HCT116 (cell line): ENCODE data around the gene TWIST2. TPM values are rescaled to one million over a fixed set of nuclear protein-coding genes. Genes with fewer than 3 reads are reported as not detected.

Experiments used
- ATAC-seq: fragments of 200-7000 bp; cut with Tn5 transposase; 2 replicates; pipeline ENCODE4 v1.9.1; 2020; ENCODE audit warnings: mild to moderate bottlenecking, moderate library complexity
- BruUV-seq: library from RNA; stranded (reverse); fragments of 400-500 nt; replicated peaks from 2 replicates; lab custom pipeline; 2021; lab: Mats Ljungman, UMichigan
- CTCF ChIA-PET: fragments of 300-600 bp; sonication (Branson Sonifier 250); formaldehyde crosslinking; loops from one replicate; lab custom pipeline; 2021; ENCODE audit warnings: antibody characterized with exemption; lab: Charles Lee
- POLR2A ChIA-PET: fragments of 300-600, 350-600 bp; sonication (Branson Sonifier 250); formaldehyde crosslinking; loops from one replicate; lab custom pipeline; 2021; ENCODE audit warnings: antibody characterized with exemption; lab: Charles Lee
- RAD21 ChIA-PET, 2 experiments: fragments of 300-600 bp; sonication (Branson Sonifier 250); formaldehyde crosslinking; loops; one replicate each; lab custom pipeline; 2023; ENCODE audit warnings: low total read pairs in 2 of 2; ENCODE audit not compliant: uncharacterized antibody in 2 of 2, unreplicated experiment in 2 of 2, low non-redundant PET in 1 of 2; lab: Charles Lee
- DNase-seq: peaks from one replicate; pipeline ENCODE4 v3.0.0-alpha.2; 2010; ENCODE audit warnings: low read depth, low spot score
- H2AFZ ChIP-seq: fragments of 200-600 bp; shearing (Covaris generic), sonication (generic); 2 replicates; pipeline ENCODE4 v1.6.1; 2017; ENCODE audit warnings: low read depth, mixed run types, mixed read lengths, antibody characterized with exemption, low read length; ENCODE audit not compliant: poor library complexity, severe bottlenecking
- H3K27ac ChIP-seq: 2 replicates; pipeline ENCODE4 v1.5.1; 2012; ENCODE audit warnings: low read depth, low read length
- H3K27me3 ChIP-seq: fragments of 200-600 bp; sonication (generic); 2 replicates; pipeline ENCODE4 v1.6.1; 2016; ENCODE audit warnings: mixed run types, low read length, mixed read lengths; ENCODE audit not compliant: insufficient read depth
- H3K36me3 ChIP-seq, 2 experiments: fragments of 200-500 bp in 1 of 2; fragments of 200-600 bp in 1 of 2; sonication (Bioruptor generic) in 1 of 2; sonication (generic) in 1 of 2; 2 replicates each; pipeline versions ENCODE4 v1.5.1 to v1.6.1; 2014 to 2016; ENCODE audit warnings: low read length in 2 of 2, inconsistent platforms in 1 of 2, mixed read lengths in 1 of 2, mixed run types in 1 of 2; ENCODE audit not compliant: insufficient read depth in 2 of 2, control insufficient read depth in 1 of 2
- H3K4me1 ChIP-seq, 2 experiments: fragments of 200-600 bp in 1 of 2; sonication (generic) in 1 of 2; 2 replicates each; pipeline versions ENCODE4 v1.5.1 to v1.6.1; 2012 to 2017; ENCODE audit warnings: low read length in 2 of 2, inconsistent platforms in 1 of 2, mild to moderate bottlenecking in 1 of 2, mixed read lengths in 1 of 2, mixed run types in 1 of 2, moderate library complexity in 1 of 2; ENCODE audit not compliant: insufficient read depth in 2 of 2, control insufficient read depth in 1 of 2
- H3K4me2 ChIP-seq: fragments of 200-600 bp; sonication (generic); 2 replicates; pipeline ENCODE4 v1.6.1; 2017; ENCODE audit warnings: mixed run types, low read length, mixed read lengths
- H3K4me3 ChIP-seq, 2 experiments: fragments of 200-600 bp in 1 of 2; sonication (generic) in 1 of 2; replicated peaks in 1 of 2; 2 replicates each; pipeline ENCODE4 v1.5.1; 2011 to 2016; ENCODE audit warnings: low read length in 2 of 2, control low read depth in 1 of 2, low read depth in 1 of 2, mild to moderate bottlenecking in 1 of 2, mixed read lengths in 1 of 2, mixed run types in 1 of 2
- H3K79me2 ChIP-seq: fragments of 200-600 bp; sonication (generic); 2 replicates; pipeline ENCODE4 v1.6.1; 2017; ENCODE audit warnings: mild to moderate bottlenecking, mixed run types, low read length, moderate library complexity, mixed read lengths; ENCODE audit not compliant: insufficient read depth
- H3K9ac ChIP-seq: fragments of 200-600 bp; sonication (generic); 2 replicates; pipeline ENCODE4 v1.6.1; 2016; ENCODE audit warnings: low read length, mixed read lengths
- H3K9me2 ChIP-seq: fragments of 200-600 bp; sonication (generic), shearing (Covaris generic); 2 replicates; pipeline ENCODE4 v1.6.1; 2017; ENCODE audit warnings: mixed run types, mild to moderate bottlenecking, moderate library complexity; ENCODE audit not compliant: insufficient read depth
- H3K9me3 ChIP-seq, 2 experiments: fragments of 200-500 bp in 1 of 2; fragments of 200-600 bp in 1 of 2; sonication (Bioruptor generic) in 1 of 2; sonication (generic) in 1 of 2; 2 replicates each; pipeline ENCODE4 v1.6.1; 2014 to 2017; ENCODE audit warnings: low read length in 2 of 2, mixed read lengths in 2 of 2, inconsistent platforms in 1 of 2, low read depth in 1 of 2, mild to moderate bottlenecking in 1 of 2, mixed run types in 1 of 2, moderate library complexity in 1 of 2; ENCODE audit not compliant: control insufficient read depth in 1 of 2, insufficient read depth in 1 of 2
- H4K20me1 ChIP-seq: fragments of 200-600 bp; sonication (generic), shearing (Covaris generic); 2 replicates; pipeline ENCODE4 v1.6.1; 2017; ENCODE audit warnings: mixed run types, mild to moderate bottlenecking, moderate library complexity; ENCODE audit not compliant: insufficient read depth
- CEBPB ChIP-seq: IDR thresholded peaks from 2 replicates; pipeline ENCODE4 v1.6.1; 2012; ENCODE audit warnings: low read depth
- EGR1 ChIP-seq: IDR thresholded peaks from 2 replicates; pipeline ENCODE4 v1.6.1; 2012; ENCODE audit warnings: low read depth
- EZH2 ChIP-seq: fragments of 200-600 bp; sonication (generic); IDR thresholded peaks from 2 replicates; pipeline ENCODE4 v1.6.1; 2017; ENCODE audit warnings: antibody characterized with exemption, mixed run types
- EZH2phosphoT487 ChIP-seq: fragments of 200-600 bp; IDR thresholded peaks from 2 replicates; pipeline ENCODE4 v1.6.1; 2018; ENCODE audit warnings: antibody characterized with exemption, borderline replicate concordance
- FOSL1 ChIP-seq: IDR thresholded peaks from 2 replicates; pipeline ENCODE4 v1.6.1; 2012; ENCODE audit warnings: low read depth
- JUND ChIP-seq: IDR thresholded peaks from 2 replicates; pipeline ENCODE4 v1.6.1; 2012
- MAX ChIP-seq: IDR thresholded peaks from 2 replicates; pipeline ENCODE4 v1.6.1; 2012
- POLR2AphosphoS5 ChIP-seq: IDR thresholded peaks from 2 replicates; pipeline ENCODE4 v1.6.1; 2011; ENCODE audit warnings: mild to moderate bottlenecking, low read depth, low read length, moderate library complexity
- intact Hi-C: fragments of 100-400 bp; cut with micrococcal nuclease; formaldehyde crosslinking; loops from 2 replicates; pipeline ENCODE4 v1.10.0; 2022
- total RNA-seq: library from RNA; stranded (reverse); gene quantifications from one replicate; pipeline ENCODE4 v1.2.1, GENCODE V29; 2021; ENCODE audit not compliant: unreplicated experiment
- TF ChIP-seq, protein P1 (sequence below): IDR thresholded peaks from 2 replicates; pipeline ENCODE4 v1.6.1; 2012; ENCODE audit warnings: low read depth
- TF ChIP-seq, protein P2 (sequence below): IDR thresholded peaks from 2 replicates; pipeline ENCODE4 v1.6.1; 2012

Gene TWIST2
- total RNA-seq, 1 experiment from 2014 or later: not detected

DNA sequence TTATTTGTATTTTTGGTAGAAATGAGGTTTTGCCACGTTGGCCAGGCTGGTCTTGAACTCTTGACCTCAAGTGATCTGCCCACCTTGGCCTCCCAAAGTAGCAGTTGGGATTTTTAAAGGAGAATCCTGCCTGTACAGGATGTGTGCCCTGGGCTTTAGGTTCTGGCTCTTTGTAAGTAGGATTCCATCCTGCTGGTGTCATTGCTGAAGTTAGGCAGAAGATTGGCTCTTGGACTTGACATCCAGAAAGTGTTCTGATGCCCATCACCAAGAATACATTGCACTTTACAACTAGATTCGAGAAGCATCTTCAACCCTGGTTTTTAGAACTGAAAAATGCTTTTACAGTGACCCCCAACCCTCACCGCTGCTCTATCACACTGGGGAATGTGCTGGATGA, 4.4 kb upstream of the TWIST2 start:
- no peaks in the 10 kb centered on the region for H3K9me2 ChIP-seq
- no peaks in the 10 kb centered on the region for H3K27me3 ChIP-seq
- POLR2A ChIA-PET: no interaction called here
- ATAC-seq: no peak
- no peak for DNase-seq
- CTCF ChIA-PET: no interaction called here
- no peak overlapping the region for H3K4me2 ChIP-seq
- RAD21 ChIA-PET: no interaction called here
- H3K79me2 ChIP-seq: no peaks in the 10 kb centered on the region
- H3K27ac ChIP-seq: no peak overlapping the region
- intact Hi-C loops: no loop called here
- no peak overlapping the region for H3K4me3 ChIP-seq
- TF ChIP-seq POLR2AphosphoS5: no peak
- TF ChIP-seq MAX: no peak
- TF ChIP-seq, protein P1, sequence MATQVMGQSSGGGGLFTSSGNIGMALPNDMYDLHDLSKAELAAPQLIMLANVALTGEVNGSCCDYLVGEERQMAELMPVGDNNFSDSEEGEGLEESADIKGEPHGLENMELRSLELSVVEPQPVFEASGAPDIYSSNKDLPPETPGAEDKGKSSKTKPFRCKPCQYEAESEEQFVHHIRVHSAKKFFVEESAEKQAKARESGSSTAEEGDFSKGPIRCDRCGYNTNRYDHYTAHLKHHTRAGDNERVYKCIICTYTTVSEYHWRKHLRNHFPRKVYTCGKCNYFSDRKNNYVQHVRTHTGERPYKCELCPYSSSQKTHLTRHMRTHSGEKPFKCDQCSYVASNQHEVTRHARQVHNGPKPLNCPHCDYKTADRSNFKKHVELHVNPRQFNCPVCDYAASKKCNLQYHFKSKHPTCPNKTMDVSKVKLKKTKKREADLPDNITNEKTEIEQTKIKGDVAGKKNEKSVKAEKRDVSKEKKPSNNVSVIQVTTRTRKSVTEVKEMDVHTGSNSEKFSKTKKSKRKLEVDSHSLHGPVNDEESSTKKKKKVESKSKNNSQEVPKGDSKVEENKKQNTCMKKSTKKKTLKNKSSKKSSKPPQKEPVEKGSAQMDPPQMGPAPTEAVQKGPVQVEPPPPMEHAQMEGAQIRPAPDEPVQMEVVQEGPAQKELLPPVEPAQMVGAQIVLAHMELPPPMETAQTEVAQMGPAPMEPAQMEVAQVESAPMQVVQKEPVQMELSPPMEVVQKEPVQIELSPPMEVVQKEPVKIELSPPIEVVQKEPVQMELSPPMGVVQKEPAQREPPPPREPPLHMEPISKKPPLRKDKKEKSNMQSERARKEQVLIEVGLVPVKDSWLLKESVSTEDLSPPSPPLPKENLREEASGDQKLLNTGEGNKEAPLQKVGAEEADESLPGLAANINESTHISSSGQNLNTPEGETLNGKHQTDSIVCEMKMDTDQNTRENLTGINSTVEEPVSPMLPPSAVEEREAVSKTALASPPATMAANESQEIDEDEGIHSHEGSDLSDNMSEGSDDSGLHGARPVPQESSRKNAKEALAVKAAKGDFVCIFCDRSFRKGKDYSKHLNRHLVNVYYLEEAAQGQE: no peak
- no peak for TF ChIP-seq JUND
- TF ChIP-seq EZH2phosphoT487: no peak
- no peak for TF ChIP-seq EZH2
- TF ChIP-seq, protein P2, sequence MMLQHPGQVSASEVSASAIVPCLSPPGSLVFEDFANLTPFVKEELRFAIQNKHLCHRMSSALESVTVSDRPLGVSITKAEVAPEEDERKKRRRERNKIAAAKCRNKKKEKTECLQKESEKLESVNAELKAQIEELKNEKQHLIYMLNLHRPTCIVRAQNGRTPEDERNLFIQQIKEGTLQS: no peak
- no peak for TF ChIP-seq CEBPB
- TF ChIP-seq EGR1: no peak
- TF ChIP-seq FOSL1: no peak
- H4K20me1 ChIP-seq: no peaks in the 10 kb centered on the region
- H3K36me3 ChIP-seq: no peaks in the 10 kb centered on the region
- H3K9ac ChIP-seq: no peak overlapping the region
- no peak overlapping the region for H2AFZ ChIP-seq
- no TSS peak for BruUV-seq
- no peaks in the 10 kb centered on the region for H3K4me1 ChIP-seq
- H3K9me3 ChIP-seq: no peaks in the 10 kb centered on the region
